GM12878 (cell line): ENCODE data around the gene NTSR1.

Source experiments
- ATF7 ChIP-seq: fragments of 450-650 bp; IDR thresholded peaks from 2 replicates; pipeline ENCODE4 v1.6.1; 2016; ENCODE audit warnings: low read depth, mild to moderate bottlenecking
- CBX3 ChIP-seq: fragments of 200-600 bp; sonication (generic); IDR thresholded peaks from 2 replicates; pipeline ENCODE4 v1.6.1; 2016; ENCODE audit warnings: low read depth, borderline replicate concordance
- JUND ChIP-seq: IDR thresholded peaks from 2 replicates; pipeline ENCODE4 v1.6.1; 2012; ENCODE audit warnings: low read depth, mild to moderate bottlenecking, low read length, improper control_type of control experiment, moderate library complexity
- MYC ChIP-seq: IDR thresholded peaks from 2 replicates; pipeline ENCODE4 v1.6.1; 2011; ENCODE audit warnings: mild to moderate bottlenecking, low read length, moderate library complexity, inconsistent platforms; ENCODE audit not compliant: insufficient read depth, insufficient replicate concordance, insufficient read length, severe bottlenecking
- POLR2AphosphoS5 ChIP-seq: IDR thresholded peaks from 2 replicates; pipeline ENCODE4 v1.6.1; 2011; ENCODE audit warnings: mild to moderate bottlenecking, low read length, inconsistent platforms
- RELA ChIP-seq: fragments of 450-650 bp; IDR thresholded peaks from 2 replicates; pipeline ENCODE4 v1.8.0; 2014; ENCODE audit warnings: borderline replicate concordance; ENCODE audit not compliant: partially characterized antibody
- RFX5 ChIP-seq: IDR thresholded peaks from 2 replicates; pipeline ENCODE4 v1.6.1; 2011; ENCODE audit warnings: low read depth, low read length, improper control_type of control experiment
- ZNF217 ChIP-seq: fragments of 450-650 bp; IDR thresholded peaks from 2 replicates; pipeline ENCODE4 v1.6.1; 2017; ENCODE audit warnings: antibody characterized with exemption, mild to moderate bottlenecking
- TF ChIP-seq, protein P1 (sequence below), 3 experiments: IDR thresholded peaks in 2 of 3; conservative IDR thresholded peaks in 1 of 3; 2 replicates each; pipeline ENCODE4 v1.5.1; 2011; ENCODE audit warnings: low read depth in 3 of 3, low read length in 3 of 3, mild to moderate bottlenecking in 3 of 3, control low read depth in 2 of 3, moderate library complexity in 2 of 3, inconsistent platforms in 1 of 3, mixed read lengths in 1 of 3; ENCODE audit not compliant: control insufficient read depth in 2 of 3, insufficient read depth in 1 of 3; ENCODE audit errors: extremely low read depth in 1 of 3
- TF ChIP-seq, protein P2 (sequence below): fragments of 450-650 bp; formaldehyde crosslinking; IDR thresholded peaks from 2 replicates; pipeline ENCODE4 v1.5.0; 2022; ENCODE audit warnings: mild to moderate bottlenecking, missing genetic modification characterization
- TF ChIP-seq, protein P3 (sequence below): fragments of 450-650 bp; IDR thresholded peaks from 2 replicates; pipeline ENCODE4 v1.6.1; 2017; ENCODE audit warnings: mild to moderate bottlenecking, low read depth, inconsistent platforms; ENCODE audit not compliant: poor library complexity, severe bottlenecking
- TF ChIP-seq, protein P4 (sequence below): fragments of 450-650 bp; IDR thresholded peaks from 2 replicates; pipeline ENCODE4 v1.6.1; 2017; ENCODE audit warnings: mild to moderate bottlenecking

DNA sequence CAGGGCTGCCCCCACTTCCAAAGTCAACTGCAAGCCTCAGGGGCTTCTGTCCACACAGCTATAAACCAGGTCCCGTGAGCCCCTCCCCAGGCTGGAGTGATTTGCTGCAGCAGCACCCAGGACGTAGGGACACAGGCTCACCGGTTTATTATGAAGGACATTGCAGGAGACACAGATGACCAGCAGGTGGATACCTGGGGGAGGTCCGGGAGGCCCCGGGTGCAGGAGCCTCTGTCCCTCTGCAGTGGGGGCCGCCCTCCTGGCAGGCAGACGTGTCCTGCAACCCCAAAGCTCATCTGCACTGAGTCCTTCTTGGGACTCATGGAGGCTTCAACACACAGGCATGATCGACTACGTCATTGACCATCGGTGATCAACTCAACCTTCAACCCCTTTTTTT lies 14.5 kb upstream of the NTSR1 start:
- TF ChIP-seq, protein P1, sequence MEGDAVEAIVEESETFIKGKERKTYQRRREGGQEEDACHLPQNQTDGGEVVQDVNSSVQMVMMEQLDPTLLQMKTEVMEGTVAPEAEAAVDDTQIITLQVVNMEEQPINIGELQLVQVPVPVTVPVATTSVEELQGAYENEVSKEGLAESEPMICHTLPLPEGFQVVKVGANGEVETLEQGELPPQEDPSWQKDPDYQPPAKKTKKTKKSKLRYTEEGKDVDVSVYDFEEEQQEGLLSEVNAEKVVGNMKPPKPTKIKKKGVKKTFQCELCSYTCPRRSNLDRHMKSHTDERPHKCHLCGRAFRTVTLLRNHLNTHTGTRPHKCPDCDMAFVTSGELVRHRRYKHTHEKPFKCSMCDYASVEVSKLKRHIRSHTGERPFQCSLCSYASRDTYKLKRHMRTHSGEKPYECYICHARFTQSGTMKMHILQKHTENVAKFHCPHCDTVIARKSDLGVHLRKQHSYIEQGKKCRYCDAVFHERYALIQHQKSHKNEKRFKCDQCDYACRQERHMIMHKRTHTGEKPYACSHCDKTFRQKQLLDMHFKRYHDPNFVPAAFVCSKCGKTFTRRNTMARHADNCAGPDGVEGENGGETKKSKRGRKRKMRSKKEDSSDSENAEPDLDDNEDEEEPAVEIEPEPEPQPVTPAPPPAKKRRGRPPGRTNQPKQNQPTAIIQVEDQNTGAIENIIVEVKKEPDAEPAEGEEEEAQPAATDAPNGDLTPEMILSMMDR (IDR thresholded peaks at IDR 0.05 in 2 of 3, conservative IDR thresholded peaks at IDR 0.05 in 1 of 3; ENCODE audit: control insufficient read depth in 2 of 3, extremely low read depth in 1 of 3, insufficient read depth in 1 of 3, low read depth in 3 of 3, low read length in 3 of 3) = no peak
- TF ChIP-seq, protein P2, sequence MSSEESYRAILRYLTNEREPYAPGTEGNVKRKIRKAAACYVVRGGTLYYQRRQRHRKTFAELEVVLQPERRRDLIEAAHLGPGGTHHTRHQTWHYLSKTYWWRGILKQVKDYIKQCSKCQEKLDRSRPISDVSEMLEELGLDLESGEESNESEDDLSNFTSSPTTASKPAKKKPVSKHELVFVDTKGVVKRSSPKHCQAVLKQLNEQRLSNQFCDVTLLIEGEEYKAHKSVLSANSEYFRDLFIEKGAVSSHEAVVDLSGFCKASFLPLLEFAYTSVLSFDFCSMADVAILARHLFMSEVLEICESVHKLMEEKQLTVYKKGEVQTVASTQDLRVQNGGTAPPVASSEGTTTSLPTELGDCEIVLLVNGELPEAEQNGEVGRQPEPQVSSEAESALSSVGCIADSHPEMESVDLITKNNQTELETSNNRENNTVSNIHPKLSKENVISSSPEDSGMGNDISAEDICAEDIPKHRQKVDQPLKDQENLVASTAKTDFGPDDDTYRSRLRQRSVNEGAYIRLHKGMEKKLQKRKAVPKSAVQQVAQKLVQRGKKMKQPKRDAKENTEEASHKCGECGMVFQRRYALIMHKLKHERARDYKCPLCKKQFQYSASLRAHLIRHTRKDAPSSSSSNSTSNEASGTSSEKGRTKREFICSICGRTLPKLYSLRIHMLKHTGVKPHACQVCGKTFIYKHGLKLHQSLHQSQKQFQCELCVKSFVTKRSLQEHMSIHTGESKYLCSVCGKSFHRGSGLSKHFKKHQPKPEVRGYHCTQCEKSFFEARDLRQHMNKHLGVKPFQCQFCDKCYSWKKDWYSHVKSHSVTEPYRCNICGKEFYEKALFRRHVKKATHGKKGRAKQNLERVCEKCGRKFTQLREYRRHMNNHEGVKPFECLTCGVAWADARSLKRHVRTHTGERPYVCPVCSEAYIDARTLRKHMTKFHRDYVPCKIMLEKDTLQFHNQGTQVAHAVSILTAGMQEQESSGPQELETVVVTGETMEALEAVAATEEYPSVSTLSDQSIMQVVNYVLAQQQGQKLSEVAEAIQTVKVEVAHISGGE (CRISPR knock-in tag) = no peak
- TF ChIP-seq RFX5 (no peak), MYC (no peak), CBX3 (no peak), RELA (no peak), JUND (no peak), ZNF217 (no peak), ATF7 (no peak), POLR2AphosphoS5 (no peak)
- TF ChIP-seq, protein P3, sequence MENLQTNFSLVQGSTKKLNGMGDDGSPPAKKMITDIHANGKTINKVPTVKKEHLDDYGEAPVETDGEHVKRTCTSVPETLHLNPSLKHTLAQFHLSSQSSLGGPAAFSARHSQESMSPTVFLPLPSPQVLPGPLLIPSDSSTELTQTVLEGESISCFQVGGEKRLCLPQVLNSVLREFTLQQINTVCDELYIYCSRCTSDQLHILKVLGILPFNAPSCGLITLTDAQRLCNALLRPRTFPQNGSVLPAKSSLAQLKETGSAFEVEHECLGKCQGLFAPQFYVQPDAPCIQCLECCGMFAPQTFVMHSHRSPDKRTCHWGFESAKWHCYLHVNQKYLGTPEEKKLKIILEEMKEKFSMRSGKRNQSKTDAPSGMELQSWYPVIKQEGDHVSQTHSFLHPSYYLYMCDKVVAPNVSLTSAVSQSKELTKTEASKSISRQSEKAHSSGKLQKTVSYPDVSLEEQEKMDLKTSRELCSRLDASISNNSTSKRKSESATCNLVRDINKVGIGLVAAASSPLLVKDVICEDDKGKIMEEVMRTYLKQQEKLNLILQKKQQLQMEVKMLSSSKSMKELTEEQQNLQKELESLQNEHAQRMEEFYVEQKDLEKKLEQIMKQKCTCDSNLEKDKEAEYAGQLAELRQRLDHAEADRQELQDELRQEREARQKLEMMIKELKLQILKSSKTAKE = no peak
- TF ChIP-seq, protein P4, sequence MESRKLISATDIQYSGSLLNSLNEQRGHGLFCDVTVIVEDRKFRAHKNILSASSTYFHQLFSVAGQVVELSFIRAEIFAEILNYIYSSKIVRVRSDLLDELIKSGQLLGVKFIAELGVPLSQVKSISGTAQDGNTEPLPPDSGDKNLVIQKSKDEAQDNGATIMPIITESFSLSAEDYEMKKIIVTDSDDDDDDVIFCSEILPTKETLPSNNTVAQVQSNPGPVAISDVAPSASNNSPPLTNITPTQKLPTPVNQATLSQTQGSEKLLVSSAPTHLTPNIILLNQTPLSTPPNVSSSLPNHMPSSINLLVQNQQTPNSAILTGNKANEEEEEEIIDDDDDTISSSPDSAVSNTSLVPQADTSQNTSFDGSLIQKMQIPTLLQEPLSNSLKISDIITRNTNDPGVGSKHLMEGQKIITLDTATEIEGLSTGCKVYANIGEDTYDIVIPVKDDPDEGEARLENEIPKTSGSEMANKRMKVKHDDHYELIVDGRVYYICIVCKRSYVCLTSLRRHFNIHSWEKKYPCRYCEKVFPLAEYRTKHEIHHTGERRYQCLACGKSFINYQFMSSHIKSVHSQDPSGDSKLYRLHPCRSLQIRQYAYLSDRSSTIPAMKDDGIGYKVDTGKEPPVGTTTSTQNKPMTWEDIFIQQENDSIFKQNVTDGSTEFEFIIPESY = no peak
